Suprapubic skin (tissue), 4 donors: ENCODE measurements around the gene HYI. TPM values are rescaled to one million over a fixed set of nuclear protein-coding genes. Genes with fewer than 3 reads are reported as not detected.

Experiments used
- DNase-seq, 2 donors: peaks; one replicate each; pipeline ENCODE4 v3.0.0-alpha.2; 2019; ENCODE audit warnings: low spot score in 2 of 2
- H3K27ac ChIP-seq: fragments of 200-600 bp; sonication (generic); one replicate; pipeline ENCODE4 v1.5.1; 2019
- H3K27me3 ChIP-seq: fragments of 200-600 bp; sonication (generic); one replicate; pipeline ENCODE4 v1.5.1; 2019
- H3K36me3 ChIP-seq: fragments of 200-600 bp; sonication (generic); one replicate; pipeline ENCODE4 v1.5.1; 2019
- H3K4me1 ChIP-seq: fragments of 200-600 bp; sonication (generic); one replicate; pipeline ENCODE4 v1.5.1; 2019
- H3K4me3 ChIP-seq: fragments of 200-600 bp; sonication (generic); one replicate; pipeline ENCODE4 v1.5.1; 2019; ENCODE audit warnings: mild to moderate bottlenecking
- H3K9me3 ChIP-seq: fragments of 200-600 bp; sonication (generic); one replicate; pipeline ENCODE4 v1.5.1; 2019
- EP300 ChIP-seq: sonication (generic); formaldehyde crosslinking; IDR thresholded peaks from one replicate; pipeline ENCODE4 v1.6.1; 2017; ENCODE audit warnings: antibody characterized with exemption
- POLR2A ChIP-seq, 2 donors: fragments of 450-650 bp; IDR thresholded peaks; one replicate each; pipeline ENCODE4 v1.6.1; 2017; ENCODE audit warnings: antibody characterized with exemption in 2 of 2, mild to moderate bottlenecking in 2 of 2, moderate library complexity in 2 of 2
- POLR2AphosphoS5 ChIP-seq, 3 donors: sonication (generic); formaldehyde crosslinking; IDR thresholded peaks; one replicate each; pipeline ENCODE4 v1.6.1; 2017; ENCODE audit warnings: antibody characterized with exemption in 3 of 3
- WGBS: methylation state at CpG from one replicate; pipeline ENCODE4 v1.1.5; 2018; 5-methylcytosine and 5-hydroxymethylcytosine counted together
- total RNA-seq, 4 donors: library from RNA; depleted of rRNA; stranded (reverse); fragments of >200 nt; gene quantifications; one replicate each; pipeline ENCODE4 v1.1.0, GENCODE V29; 2016
- TF ChIP-seq, protein P1 (sequence below), 2 donors: fragments of 200-600 bp in 1 of 2; fragments of 450-650 bp in 1 of 2; sonication (generic) in 1 of 2; IDR thresholded peaks; one replicate each; pipeline ENCODE4 v1.5.1; 2016 to 2019; ENCODE audit warnings: antibody characterized with exemption in 2 of 2, mild to moderate bottlenecking in 1 of 2, moderate library complexity in 1 of 2

The HYI gene
- total RNA-seq, 4 donors from 2014 or later, result 27.8 to 55.8 (median 39.5) TPM

DNA sequence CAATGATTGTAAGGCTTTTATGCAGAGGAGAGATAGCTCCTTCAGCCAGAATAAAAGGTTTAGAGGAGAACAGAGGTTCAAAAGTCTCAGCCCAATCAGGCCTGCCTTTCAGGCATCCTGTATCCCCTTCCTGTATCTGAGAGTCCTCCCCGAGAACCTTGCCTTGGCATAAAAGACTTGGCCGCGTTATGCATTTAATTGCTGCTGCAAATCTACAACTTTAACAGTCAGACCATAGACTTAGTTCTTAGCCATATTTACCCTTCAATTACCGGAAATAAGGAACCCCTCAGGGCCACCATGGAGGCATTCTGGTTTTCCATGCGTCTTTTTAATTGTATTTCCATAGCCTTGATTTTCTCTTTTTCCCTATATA is 18.3 kb upstream of the HYI start:
- Histone ChIP-seq H3K36me3 (no peaks in the 10 kb centered on the region), H3K9me3 (no peaks in the 10 kb centered on the region), H3K27ac (no peak overlapping the region), H3K4me1 (peaks cover 3% of the 10 kb centered on the region), H3K27me3 (no peaks in the 10 kb centered on the region), H3K4me3 (no peak overlapping the region)
- TF ChIP-seq EP300, result no peak
- no peak for TF ChIP-seq POLR2A (IDR thresholded peaks at IDR 0.05)
- TF ChIP-seq, protein P1, sequence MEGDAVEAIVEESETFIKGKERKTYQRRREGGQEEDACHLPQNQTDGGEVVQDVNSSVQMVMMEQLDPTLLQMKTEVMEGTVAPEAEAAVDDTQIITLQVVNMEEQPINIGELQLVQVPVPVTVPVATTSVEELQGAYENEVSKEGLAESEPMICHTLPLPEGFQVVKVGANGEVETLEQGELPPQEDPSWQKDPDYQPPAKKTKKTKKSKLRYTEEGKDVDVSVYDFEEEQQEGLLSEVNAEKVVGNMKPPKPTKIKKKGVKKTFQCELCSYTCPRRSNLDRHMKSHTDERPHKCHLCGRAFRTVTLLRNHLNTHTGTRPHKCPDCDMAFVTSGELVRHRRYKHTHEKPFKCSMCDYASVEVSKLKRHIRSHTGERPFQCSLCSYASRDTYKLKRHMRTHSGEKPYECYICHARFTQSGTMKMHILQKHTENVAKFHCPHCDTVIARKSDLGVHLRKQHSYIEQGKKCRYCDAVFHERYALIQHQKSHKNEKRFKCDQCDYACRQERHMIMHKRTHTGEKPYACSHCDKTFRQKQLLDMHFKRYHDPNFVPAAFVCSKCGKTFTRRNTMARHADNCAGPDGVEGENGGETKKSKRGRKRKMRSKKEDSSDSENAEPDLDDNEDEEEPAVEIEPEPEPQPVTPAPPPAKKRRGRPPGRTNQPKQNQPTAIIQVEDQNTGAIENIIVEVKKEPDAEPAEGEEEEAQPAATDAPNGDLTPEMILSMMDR (IDR thresholded peaks at IDR 0.05), result no peak
- no peak for TF ChIP-seq POLR2AphosphoS5 (IDR thresholded peaks at IDR 0.05)
- WGBS, result 80% methylated on average over 5 of the region's 5 CpGs
- no peak for DNase-seq

DNA sequence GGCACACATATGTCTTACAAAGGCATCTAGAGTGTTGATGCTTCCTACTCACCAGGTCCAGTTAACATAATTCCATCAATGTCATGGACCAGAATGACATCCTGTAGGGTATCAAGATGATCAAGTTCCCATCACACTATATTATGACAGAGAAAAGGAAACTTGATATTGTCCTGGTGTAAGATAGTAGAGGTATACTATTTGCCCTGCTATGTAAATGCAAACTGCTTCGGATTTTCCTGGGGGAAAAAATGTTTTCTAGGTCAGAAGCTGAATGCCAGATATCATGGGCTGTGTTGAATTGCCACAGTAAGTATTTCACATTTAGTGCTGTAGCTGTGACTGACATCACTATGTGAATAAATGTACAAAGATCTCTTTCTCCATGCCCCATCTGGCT is 16.2 kb upstream of the HYI start:
- 100% methylated on average over 1 of the region's 1 CpG for WGBS
- H3K27ac ChIP-seq, result no peak overlapping the region
- TF ChIP-seq, protein P1 (IDR thresholded peaks at IDR 0.05), result no peak
- TF ChIP-seq EP300 (no peak), POLR2A (IDR thresholded peaks at IDR 0.05) (no peak), POLR2AphosphoS5 (IDR thresholded peaks at IDR 0.05) (no peak)
- no peaks in the 10 kb centered on the region for H3K9me3 ChIP-seq
- DNase-seq, result no peak
- peaks cover 3% of the 10 kb centered on the region for H3K4me1 ChIP-seq
- no peak overlapping the region for H3K4me3 ChIP-seq
- no peaks in the 10 kb centered on the region for H3K27me3 ChIP-seq
- no peaks in the 10 kb centered on the region for H3K36me3 ChIP-seq

DNA sequence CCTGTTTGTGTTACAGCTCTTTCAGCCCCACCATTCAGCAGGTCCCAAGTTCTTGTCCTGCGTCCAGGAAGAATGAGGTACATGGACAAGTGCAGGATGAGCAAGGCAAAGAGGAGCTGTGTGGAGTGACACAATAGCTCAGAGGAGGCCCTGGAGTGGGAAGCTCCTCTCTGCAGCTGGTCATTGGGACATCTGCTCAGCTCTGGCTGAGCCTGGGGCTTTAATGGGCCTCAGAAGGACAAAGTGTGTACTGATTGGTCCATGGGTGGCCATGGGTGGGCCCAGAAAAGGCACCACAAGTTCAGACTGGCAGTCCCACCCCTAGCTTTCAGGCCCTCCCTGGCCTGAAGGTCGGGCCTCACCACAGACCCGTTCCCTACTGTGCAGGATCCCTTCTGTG is 14.7 kb upstream of the HYI start:
- H3K27ac ChIP-seq, result no peak overlapping the region
- DNase-seq, result no peak
- no peaks in the 10 kb centered on the region for H3K27me3 ChIP-seq
- no peaks in the 10 kb centered on the region for H3K36me3 ChIP-seq
- peaks cover 3% of the 10 kb centered on the region for H3K4me1 ChIP-seq
- no peak overlapping the region for H3K4me3 ChIP-seq
- no peaks in the 10 kb centered on the region for H3K9me3 ChIP-seq
- 60% methylated on average over 3 of the region's 3 CpGs for WGBS
- no peak for TF ChIP-seq POLR2A (IDR thresholded peaks at IDR 0.05)
- no peak for TF ChIP-seq POLR2AphosphoS5 (IDR thresholded peaks at IDR 0.05)
- TF ChIP-seq, protein P1 (IDR thresholded peaks at IDR 0.05), result no peak
- no peak for TF ChIP-seq EP300

DNA sequence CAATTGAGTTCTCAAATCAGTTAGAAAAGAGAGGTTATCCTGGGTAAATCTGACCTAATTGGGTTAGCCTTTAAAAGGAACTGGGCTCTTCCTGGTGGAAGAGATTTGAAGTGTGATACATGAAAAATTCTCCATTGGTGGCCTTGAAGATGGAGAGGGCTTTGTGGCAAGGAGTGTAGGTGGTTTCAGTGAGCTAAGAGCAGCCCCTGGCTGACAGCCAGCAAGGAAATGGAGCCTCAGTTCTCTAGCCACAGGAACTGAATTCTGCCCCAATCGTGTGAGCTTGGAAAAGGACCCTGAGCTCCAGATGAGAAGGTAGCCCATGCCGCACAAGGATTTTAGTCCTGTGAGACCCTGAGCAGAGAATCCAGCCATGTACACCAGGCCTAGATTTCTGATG is 12.7 kb upstream of the HYI start:
- no peak for DNase-seq
- no peak overlapping the region for H3K27ac ChIP-seq
- no peak for TF ChIP-seq EP300
- TF ChIP-seq, protein P1 (IDR thresholded peaks at IDR 0.05), result no peak
- no peak for TF ChIP-seq POLR2A (IDR thresholded peaks at IDR 0.05)
- TF ChIP-seq POLR2AphosphoS5 (IDR thresholded peaks at IDR 0.05), result no peak
- no peaks in the 10 kb centered on the region for H3K36me3 ChIP-seq
- H3K4me1 ChIP-seq, result no peaks in the 10 kb centered on the region
- WGBS, result 86% methylated on average over 2 of the region's 2 CpGs
- H3K27me3 ChIP-seq, result no peaks in the 10 kb centered on the region
- no peaks in the 10 kb centered on the region for H3K9me3 ChIP-seq
- H3K4me3 ChIP-seq, result no peak overlapping the region

DNA sequence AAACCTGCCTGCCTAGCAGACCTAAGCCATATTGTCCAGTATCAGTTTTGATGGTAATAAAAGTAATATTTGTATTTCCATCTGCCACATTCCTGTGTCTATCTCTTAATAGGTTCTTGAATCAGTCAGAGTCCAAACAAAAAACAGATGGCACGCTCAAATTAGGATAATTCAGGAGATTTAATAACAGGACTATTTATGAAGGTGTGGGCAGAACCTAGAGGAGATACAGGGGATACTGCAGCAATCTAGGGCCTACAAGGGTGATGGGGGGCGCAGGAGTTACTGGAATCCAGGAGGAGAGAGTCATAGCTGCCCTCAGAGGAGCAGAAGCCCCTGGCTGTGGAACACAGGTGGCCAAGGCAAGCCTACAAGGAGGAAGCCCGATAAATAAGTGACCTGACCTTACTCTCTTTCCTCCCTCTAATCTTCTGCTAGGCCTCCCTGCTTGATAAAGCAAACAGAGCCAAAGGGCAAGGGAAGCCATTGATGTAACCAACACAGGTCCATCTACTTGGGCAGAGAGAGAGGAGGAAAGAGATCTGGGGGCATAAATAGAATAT is 11.9 kb upstream of the HYI start:
- WGBS, result 88% methylated on average over 3 of the region's 3 CpGs
- DNase-seq, result no peak

More for the DNA sequence above, 11.9 kb upstream of the HYI start:
- H3K27ac ChIP-seq, result no peak overlapping the region
- H3K4me1 ChIP-seq, result no peaks in the 10 kb centered on the region
- no peaks in the 10 kb centered on the region for H3K9me3 ChIP-seq
- H3K4me3 ChIP-seq, result no peak overlapping the region
- no peaks in the 10 kb centered on the region for H3K36me3 ChIP-seq
- no peak for TF ChIP-seq POLR2A (IDR thresholded peaks at IDR 0.05)
- TF ChIP-seq POLR2AphosphoS5 (IDR thresholded peaks at IDR 0.05), result no peak
- TF ChIP-seq, protein P1 (IDR thresholded peaks at IDR 0.05), result no peak
- TF ChIP-seq EP300, result no peak
- no peaks in the 10 kb centered on the region for H3K27me3 ChIP-seq
